Activated T-cell treated with anti-CD3 and anti-CD28 coated beads, Interleukin-2, amount 50 U/mL, for 24 hours (primary cell): ENCODE results near the gene UVRAG.
"Not testable (repeated sequence)": the region's sequence is repeated elsewhere in the genome, so short reads cannot be mapped to it uniquely, and the experiment has no call there.

Source experiments
- DNase-seq: peaks from one replicate; pipeline ENCODE4 v3.0.0-alpha.2; 2020
- H3K27ac Mint-ChIP-seq: 2 replicates; pipeline ENCODE4 v1.8.0; 2020; ENCODE audit warnings: mild to moderate bottlenecking, mixed read lengths
- H3K27me3 Mint-ChIP-seq: 2 replicates; pipeline ENCODE4 v1.8.0; 2020; ENCODE audit warnings: mixed read lengths
- H3K36me3 Mint-ChIP-seq: 2 replicates; pipeline ENCODE4 v1.8.0; 2020; ENCODE audit warnings: low read depth, mixed read lengths
- H3K4me1 Mint-ChIP-seq: 2 replicates; pipeline ENCODE4 v1.8.0; 2020; ENCODE audit warnings: low read depth, mixed read lengths
- H3K4me3 Mint-ChIP-seq: 2 replicates; pipeline ENCODE4 v1.8.0; 2020; ENCODE audit warnings: mild to moderate bottlenecking, moderate library complexity, mixed read lengths
- H3K9me3 Mint-ChIP-seq: 2 replicates; pipeline ENCODE4 v1.8.0; 2020; ENCODE audit warnings: mixed read lengths

UVRAG gene

DNA sequence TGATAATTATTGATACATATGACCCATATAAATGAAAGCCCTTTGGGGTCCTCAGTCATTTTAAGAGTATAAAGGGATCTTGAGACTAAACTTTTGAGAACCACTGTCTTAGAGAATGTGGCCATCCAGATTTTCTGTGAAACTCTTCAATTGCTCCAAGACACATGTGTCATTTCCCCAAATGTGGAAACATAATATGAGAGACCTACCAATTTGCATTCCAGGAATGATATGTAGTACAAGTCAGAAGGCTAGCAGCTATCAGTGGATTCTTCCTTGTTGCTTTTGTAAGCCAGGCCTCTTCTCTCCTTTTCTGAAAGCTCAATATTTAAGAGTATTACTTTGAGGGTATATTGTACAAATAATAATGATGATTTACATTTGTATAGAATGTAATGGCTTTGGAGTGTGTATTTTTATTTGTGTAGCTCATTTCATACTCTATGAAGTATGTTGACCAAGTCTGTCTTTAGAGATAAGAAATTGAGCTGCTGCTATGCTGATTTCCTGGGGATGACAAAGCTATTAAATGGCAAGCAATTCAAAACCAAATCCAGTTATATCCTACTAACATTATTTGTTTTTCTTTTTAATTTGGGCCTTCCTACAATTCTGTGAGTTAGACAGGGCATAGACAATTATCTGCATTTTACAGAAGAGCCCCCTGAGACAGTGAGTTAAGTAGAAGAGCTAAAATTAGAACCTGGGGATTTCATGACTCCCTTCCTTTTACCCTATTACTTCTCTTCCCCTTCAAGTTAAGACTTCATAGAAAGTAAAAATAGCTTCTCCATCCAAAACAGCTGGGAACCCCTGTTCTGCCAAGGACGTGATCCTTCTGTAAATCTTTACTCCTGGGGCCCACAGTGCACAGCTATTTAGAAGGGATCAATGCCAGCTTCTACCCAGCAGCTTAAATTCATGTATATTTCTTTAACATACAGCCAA lies 259.4 kb downstream of the UVRAG start:
- Mint-ChIP-seq H3K27ac (no peak overlapping the region), H3K4me3 (no peak overlapping the region), H3K27me3 (no peaks in the 10 kb centered on the region), H3K4me1 (peaks cover 17% of the 10 kb centered on the region), H3K36me3 (peaks cover 16% of the 10 kb centered on the region), H3K9me3 (no peaks in the 10 kb centered on the region)
- DNase-seq, result no peak

DNA sequence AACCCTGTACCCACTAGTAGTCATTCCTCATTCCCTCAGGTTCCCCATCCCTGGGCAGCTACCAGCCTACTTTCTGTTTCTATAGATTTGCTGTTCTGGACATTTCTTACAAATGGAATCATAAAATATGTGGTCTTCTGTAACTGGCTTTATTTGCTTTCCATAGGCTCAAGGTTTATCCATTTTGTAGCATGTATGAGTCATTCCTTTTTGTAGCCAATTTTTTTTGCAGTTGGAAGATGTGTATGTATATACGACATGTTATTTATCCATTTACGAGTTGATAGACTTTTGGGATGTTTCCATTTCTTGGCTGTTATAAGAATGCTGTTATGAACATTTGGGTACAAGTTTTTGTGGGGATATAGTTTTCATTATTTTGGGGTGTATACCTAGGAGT lies 260.7 kb downstream of the UVRAG start:
- H3K9me3 Mint-ChIP-seq, result no peaks in the 10 kb centered on the region
- no peak overlapping the region for H3K27ac Mint-ChIP-seq
- no peak for DNase-seq
- no peaks in the 10 kb centered on the region for H3K27me3 Mint-ChIP-seq
- no peak overlapping the region for H3K4me3 Mint-ChIP-seq
- peaks cover 17% of the 10 kb centered on the region for H3K4me1 Mint-ChIP-seq
- peaks cover 12% of the 10 kb centered on the region for H3K36me3 Mint-ChIP-seq

DNA sequence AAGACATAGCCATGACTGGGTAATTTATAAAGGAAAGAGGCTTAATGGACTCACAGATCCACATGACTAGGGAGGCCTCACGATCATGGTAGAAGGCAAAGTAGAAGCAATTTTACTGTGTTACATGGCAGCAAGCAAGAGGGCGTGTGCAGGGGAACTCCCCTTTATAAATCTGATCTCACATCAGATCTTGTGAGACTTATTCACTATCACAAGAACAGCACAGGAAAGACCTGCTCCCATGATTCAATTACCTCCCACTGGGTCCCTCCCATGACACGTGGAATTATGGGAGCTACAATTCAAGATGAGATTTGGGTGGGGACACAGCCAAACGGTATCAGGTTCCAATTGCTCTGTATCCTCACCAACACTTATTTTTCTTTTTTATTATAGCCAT lies 261.2 kb downstream of the UVRAG start:
- H3K27ac Mint-ChIP-seq, H3K27me3 Mint-ChIP-seq, H3K9me3 Mint-ChIP-seq, DNase-seq, H3K4me3 Mint-ChIP-seq: not testable (repeated sequence)
- Mint-ChIP-seq H3K36me3 (peaks cover 12% of the 10 kb centered on the region), H3K4me1 (peaks cover 17% of the 10 kb centered on the region)

DNA sequence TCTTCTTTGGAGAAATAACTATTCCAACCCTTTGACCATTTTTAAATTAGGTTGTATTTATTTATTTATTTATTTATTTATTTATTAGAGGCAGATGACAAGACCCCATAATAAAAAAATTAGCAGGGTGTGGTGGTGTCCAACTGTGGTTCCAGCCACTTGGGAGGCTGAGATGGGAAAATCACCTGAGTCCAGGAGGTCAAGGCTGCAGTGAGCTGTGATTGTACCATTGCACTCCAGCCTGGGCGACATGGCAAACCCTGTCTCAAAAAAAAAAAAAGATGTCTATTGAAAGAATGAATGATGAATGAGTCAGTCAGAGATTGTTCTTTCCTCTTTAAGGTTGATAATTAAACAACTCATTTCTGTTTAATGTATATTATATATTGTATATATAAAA lies 261.7 kb downstream of the UVRAG start:
- H3K27me3 Mint-ChIP-seq, result no peaks in the 10 kb centered on the region
- H3K27ac Mint-ChIP-seq, result no peak overlapping the region
- peaks cover 17% of the 10 kb centered on the region for H3K4me1 Mint-ChIP-seq
- H3K36me3 Mint-ChIP-seq, result peaks cover 12% of the 10 kb centered on the region
- H3K4me3 Mint-ChIP-seq, result no peak overlapping the region
- DNase-seq, result no peak
- no peaks in the 10 kb centered on the region for H3K9me3 Mint-ChIP-seq

DNA sequence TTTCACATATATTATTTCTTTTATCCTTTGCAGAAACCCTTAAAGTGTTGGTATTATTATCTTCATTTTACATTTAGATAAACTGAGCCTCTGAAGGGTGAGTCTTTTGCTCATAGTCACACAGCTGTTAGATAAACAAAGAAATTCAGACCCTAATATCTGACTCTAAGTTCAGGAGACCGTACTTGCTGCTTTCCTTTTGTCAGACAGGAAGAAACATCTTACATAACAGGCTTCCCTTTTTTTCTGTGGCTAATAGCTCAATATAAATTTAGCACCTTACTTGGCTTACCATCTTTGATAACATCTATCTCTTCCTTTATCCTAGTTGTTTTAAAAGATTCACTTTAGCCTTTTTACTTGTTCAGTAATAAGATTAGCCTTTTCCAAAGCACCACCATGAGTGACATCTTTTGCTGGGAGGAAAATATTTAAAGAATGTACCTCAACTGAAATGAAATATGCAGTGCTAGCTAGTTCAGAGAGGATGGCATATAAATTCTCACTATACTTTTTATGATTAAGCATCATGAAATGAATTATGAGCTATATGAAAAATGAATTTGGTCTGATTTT lies 262.7 kb downstream of the UVRAG start:
- Mint-ChIP-seq H3K4me1 (peaks cover 17% of the 10 kb centered on the region), H3K4me3 (no peak overlapping the region), H3K27ac (no peak overlapping the region), H3K36me3 (peaks cover 12% of the 10 kb centered on the region), H3K9me3 (no peaks in the 10 kb centered on the region), H3K27me3 (no peaks in the 10 kb centered on the region)
- DNase-seq, result no peak

DNA sequence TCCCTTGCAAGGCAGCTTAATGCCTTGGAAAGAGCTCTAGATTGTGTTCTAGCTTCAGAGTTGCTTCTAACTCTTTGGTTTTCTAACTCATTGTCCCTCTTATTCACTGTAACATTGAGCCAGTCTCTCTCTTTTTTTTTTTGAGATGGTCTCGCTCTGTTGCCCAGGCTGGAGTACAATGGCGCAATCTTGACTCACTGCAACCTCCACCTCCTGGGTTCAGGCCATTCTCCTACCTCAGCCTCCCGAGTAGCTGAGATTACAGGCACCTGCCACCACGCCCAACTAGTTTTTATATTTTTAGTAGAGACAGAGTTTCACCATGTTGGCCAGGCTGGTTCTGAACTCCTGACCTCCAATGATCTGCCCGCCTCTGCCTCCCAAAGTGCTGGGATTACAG lies 266.1 kb downstream of the UVRAG start:
- H3K36me3 Mint-ChIP-seq, H3K9me3 Mint-ChIP-seq, H3K4me3 Mint-ChIP-seq, H3K27ac Mint-ChIP-seq, H3K27me3 Mint-ChIP-seq, DNase-seq: not testable (repeated sequence)
- H3K4me1 Mint-ChIP-seq, result peaks cover 11% of the 10 kb centered on the region

DNA sequence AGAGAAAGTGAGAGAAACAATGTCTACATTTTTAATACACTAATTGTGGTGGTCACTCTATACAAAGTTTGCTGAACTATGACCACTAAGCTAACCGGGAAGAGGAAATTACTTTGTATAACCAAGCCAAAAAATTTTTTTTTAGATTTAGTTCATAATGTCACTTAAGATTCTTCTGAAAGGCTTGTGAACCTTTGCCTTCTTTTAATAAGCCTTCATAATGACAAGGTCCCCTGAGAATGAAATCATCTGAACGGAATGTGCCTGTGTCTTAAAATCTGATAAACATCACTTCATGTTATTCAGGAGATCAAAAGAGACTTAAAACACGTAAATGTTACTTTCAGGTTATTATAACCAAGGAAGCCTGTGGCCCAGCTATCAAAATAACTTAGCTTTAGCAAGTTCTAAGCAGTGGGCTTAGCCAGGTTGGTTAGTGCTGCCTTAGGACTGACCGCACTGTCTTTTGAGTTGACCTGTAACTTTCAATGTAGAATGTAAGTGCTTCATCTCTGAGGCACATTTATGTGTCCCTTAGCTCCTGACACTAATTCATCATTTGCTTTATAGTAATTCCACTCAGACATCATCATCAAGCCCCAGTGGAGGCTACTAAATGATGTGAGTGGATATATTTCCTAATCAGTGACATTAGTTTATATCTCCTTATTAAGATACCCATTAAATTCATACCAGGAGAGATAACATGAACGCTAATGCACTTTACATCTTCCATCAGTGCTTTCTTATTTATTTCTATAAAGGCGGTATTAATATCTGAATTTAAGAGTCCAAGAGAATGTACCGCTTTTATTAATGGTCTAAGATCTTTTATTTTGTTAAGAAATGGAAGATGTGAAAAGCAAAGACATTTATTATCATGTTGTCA lies 268.8 kb downstream of the UVRAG start:
- Mint-ChIP-seq H3K9me3 (no peaks in the 10 kb centered on the region), H3K36me3 (peaks cover 12% of the 10 kb centered on the region), H3K4me1 (no peaks in the 10 kb centered on the region), H3K27ac (no peak overlapping the region), H3K27me3 (no peaks in the 10 kb centered on the region), H3K4me3 (no peak overlapping the region)
- DNase-seq, result no peak

DNA sequence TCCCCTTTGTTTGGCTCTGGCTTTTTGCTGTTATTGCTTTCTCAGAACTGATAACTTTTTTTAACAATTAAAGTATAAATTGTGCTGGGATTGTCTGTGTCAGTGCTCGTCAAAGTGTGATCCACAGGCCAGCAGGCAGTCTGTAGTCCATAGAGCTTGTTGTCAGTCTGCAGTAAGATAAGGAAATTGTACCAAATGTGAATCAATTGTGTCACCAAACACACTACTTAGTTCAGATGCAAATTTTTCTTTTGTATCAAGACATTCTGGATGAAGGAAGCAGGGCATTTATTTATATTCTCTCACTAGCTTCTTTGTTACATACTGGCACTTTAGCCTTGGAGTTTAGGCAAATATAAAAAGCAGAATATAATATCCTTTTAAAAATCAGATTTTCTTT lies 270.3 kb downstream of the UVRAG start:
- H3K36me3 Mint-ChIP-seq, result peaks cover 22% of the 10 kb centered on the region
- DNase-seq, result no peak
- no peak overlapping the region for H3K4me3 Mint-ChIP-seq
- H3K27me3 Mint-ChIP-seq, result no peaks in the 10 kb centered on the region
- no peaks in the 10 kb centered on the region for H3K4me1 Mint-ChIP-seq
- no peak overlapping the region for H3K27ac Mint-ChIP-seq
- H3K9me3 Mint-ChIP-seq, result peaks cover 5% of the 10 kb centered on the region

DNA sequence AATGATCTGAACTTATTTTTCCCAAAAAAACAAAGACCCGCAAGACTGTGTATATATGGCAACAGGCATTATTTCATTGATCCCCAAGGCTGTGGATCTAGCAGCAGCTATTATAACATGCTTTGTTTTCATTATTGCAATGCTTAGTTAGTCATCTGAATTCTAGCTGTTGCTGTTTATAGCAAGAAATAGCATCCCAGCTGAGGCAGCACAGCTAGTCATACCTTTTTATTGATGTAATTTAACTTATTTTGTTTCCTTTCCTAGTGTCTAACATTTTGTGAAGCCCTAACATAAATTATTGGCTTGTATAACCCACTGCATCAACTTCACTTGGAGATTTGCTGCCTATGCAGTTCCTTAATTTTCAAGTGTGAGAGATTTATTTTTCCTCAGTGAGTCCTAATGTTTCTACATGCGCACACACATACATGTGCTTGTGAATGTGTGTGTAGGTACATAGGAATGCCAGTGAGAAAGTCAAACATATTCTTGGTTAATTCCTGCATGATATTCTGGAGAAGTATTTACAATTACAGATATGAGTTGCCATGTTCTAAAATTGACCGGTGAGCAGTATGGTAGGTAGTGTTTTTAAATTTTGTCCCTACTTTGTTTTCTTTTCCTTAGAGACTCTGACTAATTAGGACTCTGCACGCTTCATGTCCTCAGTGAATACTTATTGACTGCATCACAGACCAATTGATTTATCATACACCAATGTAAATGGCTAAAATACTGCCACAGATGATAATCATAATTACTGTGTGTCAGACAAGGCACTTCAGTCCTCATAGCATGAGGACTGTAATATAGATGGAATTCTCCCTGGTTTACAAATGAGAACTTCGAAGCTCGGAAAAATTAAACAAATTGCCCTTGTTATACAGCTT lies 272.0 kb downstream of the UVRAG start:
- peaks cover 36% of the 10 kb centered on the region for H3K36me3 Mint-ChIP-seq
- no peak overlapping the region for H3K4me3 Mint-ChIP-seq
- H3K4me1 Mint-ChIP-seq, result no peaks in the 10 kb centered on the region
- H3K27ac Mint-ChIP-seq, result no peak overlapping the region
- DNase-seq, result no peak
- H3K9me3 Mint-ChIP-seq, result peaks cover 11% of the 10 kb centered on the region
- H3K27me3 Mint-ChIP-seq, result no peaks in the 10 kb centered on the region

DNA sequence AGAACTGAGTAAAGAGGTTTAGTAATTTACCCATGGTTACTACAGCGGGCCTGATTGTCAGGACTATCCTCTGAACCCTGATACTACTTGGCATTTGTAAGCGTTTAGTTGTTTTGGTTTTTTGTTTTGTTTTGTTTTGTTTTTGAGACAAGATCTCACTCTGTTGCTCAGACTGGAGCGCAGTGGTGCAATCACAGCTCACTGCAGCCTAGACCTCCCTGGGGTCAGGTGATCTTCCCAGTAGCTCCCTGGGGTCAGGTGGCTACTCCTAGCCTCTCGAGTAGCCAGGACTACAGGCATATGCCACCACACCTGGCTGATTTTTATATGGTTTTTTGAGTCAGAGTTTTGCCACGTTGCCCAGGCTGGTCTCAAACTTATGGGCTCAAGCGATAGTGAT lies 272.7 kb downstream of the UVRAG start:
- Mint-ChIP-seq H3K4me3 (no peak overlapping the region), H3K36me3 (peaks cover 39% of the 10 kb centered on the region), H3K27ac (no peak overlapping the region), H3K27me3 (no peaks in the 10 kb centered on the region), H3K9me3 (peaks cover 11% of the 10 kb centered on the region), H3K4me1 (no peaks in the 10 kb centered on the region)
- DNase-seq, result no peak

DNA sequence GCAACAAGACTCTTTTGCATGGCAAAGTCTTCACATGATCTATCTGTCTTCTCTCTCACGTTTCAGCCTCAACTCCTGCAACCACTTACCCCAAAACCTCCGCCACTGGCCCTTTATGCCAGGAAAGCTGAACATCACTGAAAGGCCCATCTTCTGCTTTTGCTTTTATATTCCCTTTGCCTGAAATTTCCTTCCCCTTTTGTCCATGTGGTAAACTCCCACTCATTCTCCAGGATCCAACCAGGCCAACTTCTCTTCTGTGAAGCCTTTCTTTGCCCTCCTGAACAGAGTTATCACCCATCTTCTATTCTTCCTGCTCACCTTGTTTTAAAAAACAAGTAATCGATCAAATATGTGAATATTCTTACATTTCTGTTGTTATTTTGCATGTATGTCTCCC lies 273.5 kb downstream of the UVRAG start:
- peaks cover 39% of the 10 kb centered on the region for H3K36me3 Mint-ChIP-seq
- H3K4me1 Mint-ChIP-seq, result no peaks in the 10 kb centered on the region
- DNase-seq, result no peak
- peaks cover 11% of the 10 kb centered on the region for H3K9me3 Mint-ChIP-seq
- no peak overlapping the region for H3K27ac Mint-ChIP-seq
- no peak overlapping the region for H3K4me3 Mint-ChIP-seq
- H3K27me3 Mint-ChIP-seq, result no peaks in the 10 kb centered on the region

DNA sequence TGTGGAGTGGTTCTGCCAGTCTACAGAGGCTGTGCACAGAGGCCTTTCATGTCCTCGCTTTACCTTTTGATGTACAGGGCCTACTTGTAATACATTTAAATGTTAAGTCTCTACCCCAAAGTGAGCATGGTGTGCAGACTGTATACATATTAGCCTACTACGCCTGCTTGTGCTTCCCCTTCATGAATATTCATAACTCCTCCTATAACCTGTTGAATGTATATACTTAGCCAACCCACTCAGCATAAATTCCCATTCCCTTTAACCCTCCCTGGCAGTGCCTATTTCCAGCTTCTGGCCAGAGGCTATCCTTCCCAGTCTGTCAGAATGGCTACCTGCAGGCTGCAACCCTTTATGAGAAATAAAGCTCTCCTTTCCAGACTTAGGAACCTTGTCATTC lies 275.2 kb downstream of the UVRAG start:
- H3K27ac Mint-ChIP-seq, result no peak overlapping the region
- H3K27me3 Mint-ChIP-seq, result no peaks in the 10 kb centered on the region
- peaks cover 11% of the 10 kb centered on the region for H3K9me3 Mint-ChIP-seq
- no peak overlapping the region for H3K4me3 Mint-ChIP-seq
- no peaks in the 10 kb centered on the region for H3K4me1 Mint-ChIP-seq
- H3K36me3 Mint-ChIP-seq, result peaks cover 39% of the 10 kb centered on the region
- DNase-seq, result no peak

DNA sequence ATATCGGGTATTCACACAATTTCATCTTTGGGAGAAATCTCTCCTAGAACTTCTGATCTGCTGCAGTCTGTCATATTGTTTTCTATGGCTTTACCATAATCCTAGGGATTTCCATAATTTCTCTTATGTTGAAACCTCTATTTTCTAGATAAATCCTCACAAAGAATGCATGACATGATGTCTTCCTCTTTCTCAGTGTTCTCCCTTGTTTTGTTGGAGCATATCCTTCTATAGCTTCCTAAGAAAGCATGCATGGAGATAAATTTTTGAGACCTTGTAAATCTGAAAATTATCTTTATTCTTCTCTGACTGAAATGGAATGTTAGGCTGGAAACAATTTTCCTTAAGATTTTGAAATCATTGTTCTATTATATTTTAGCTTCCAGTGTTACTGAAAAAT lies 275.8 kb downstream of the UVRAG start:
- no peak for DNase-seq

DNA sequence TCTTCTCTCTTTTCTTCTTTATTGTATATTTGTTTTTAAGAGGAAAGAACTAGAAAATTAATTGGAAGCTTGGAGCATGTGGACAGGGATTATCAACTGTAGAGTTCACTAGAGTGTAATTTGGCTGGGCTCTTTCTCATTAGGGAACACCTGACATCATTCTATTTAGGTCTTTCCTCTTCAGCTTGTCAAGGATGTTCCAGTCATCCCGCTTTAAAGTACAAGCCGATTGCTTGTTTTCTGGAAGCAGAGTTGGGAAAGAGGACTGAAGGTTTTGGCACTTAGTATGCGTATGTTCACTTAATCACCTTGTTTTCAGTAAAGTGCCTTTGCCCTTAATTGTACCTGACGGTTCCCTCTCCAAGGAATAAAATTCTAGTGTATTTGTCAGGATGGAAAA lies 279.7 kb downstream of the UVRAG start:
- Mint-ChIP-seq H3K27me3 (no peaks in the 10 kb centered on the region), H3K27ac (no peak overlapping the region), H3K4me1 (no peaks in the 10 kb centered on the region), H3K36me3 (peaks cover 28% of the 10 kb centered on the region), H3K4me3 (no peak overlapping the region), H3K9me3 (peaks cover 11% of the 10 kb centered on the region)
- no peak for DNase-seq

More for the DNA sequence above, 275.8 kb downstream of the UVRAG start:
- H3K4me1 Mint-ChIP-seq, result no peaks in the 10 kb centered on the region
- H3K27ac Mint-ChIP-seq, result no peak overlapping the region
- H3K27me3 Mint-ChIP-seq, result no peaks in the 10 kb centered on the region
- peaks cover 11% of the 10 kb centered on the region for H3K9me3 Mint-ChIP-seq
- H3K4me3 Mint-ChIP-seq, result no peak overlapping the region
- peaks cover 39% of the 10 kb centered on the region for H3K36me3 Mint-ChIP-seq
